Karpas-422 (cell line): ENCODE results near the gene STAC3. TPM values are rescaled to one million over a fixed set of nuclear protein-coding genes. Genes with fewer than 3 reads are reported as not detected.
"Not testable (repeated sequence)": the region's sequence is repeated elsewhere in the genome, so short reads cannot be mapped to it uniquely, and the experiment has no call there.

Experiments
- DNase-seq: peaks from one replicate; pipeline ENCODE4 v3.0.0-alpha.2; 2015
- H2AFZ ChIP-seq: fragments of 200-600 bp; sonication (generic); 2 replicates; pipeline ENCODE4 v1.6.1; 2014; ENCODE audit warnings: antibody characterized with exemption, low read length, mixed read lengths
- H3K27ac ChIP-seq: fragments of 200-600 bp; sonication (generic); 2 replicates; pipeline ENCODE4 v1.5.1; 2014; ENCODE audit warnings: mild to moderate bottlenecking, low read length, moderate library complexity
- H3K27me3 ChIP-seq: fragments of 200-600 bp; sonication (generic); 2 replicates; pipeline ENCODE4 v1.6.1; 2014; ENCODE audit warnings: low read length, mixed read lengths
- H3K36me3 ChIP-seq: fragments of 200-600 bp; sonication (generic); 2 replicates; pipeline ENCODE4 v1.6.1; 2014; ENCODE audit warnings: low read length, mixed read lengths; ENCODE audit not compliant: insufficient read depth
- H3K4me1 ChIP-seq: fragments of 200-600 bp; sonication (generic); 2 replicates; pipeline ENCODE4 v1.6.1; 2014; ENCODE audit warnings: mild to moderate bottlenecking, low read length, mixed read lengths
- H3K4me2 ChIP-seq: fragments of 200-600 bp; sonication (generic); 2 replicates; pipeline ENCODE4 v1.6.1; 2014; ENCODE audit warnings: low read length, low read depth, mild to moderate bottlenecking; ENCODE audit not compliant: poor library complexity, severe bottlenecking
- H3K4me3 ChIP-seq: fragments of 200-600 bp; sonication (generic); 2 replicates; pipeline ENCODE4 v1.5.1; 2014; ENCODE audit warnings: mild to moderate bottlenecking, antibody characterized with exemption, low read length, mixed read lengths
- H3K79me2 ChIP-seq: fragments of 200-600 bp; sonication (generic); 2 replicates; pipeline ENCODE4 v1.6.1; 2014; ENCODE audit warnings: mild to moderate bottlenecking, low read length, mixed read lengths
- H3K9ac ChIP-seq: fragments of 200-600 bp; sonication (generic); 2 replicates; pipeline ENCODE4 v1.6.0; 2014; ENCODE audit warnings: low read length
- H3K9me2 ChIP-seq: fragments of 200-600 bp; sonication (generic), shearing (Covaris generic); replicated peaks from 2 replicates; pipeline ENCODE4 v1.6.0; 2014; ENCODE audit warnings: mild to moderate bottlenecking, low read length, moderate library complexity; ENCODE audit not compliant: insufficient read depth
- H3K9me3 ChIP-seq: fragments of 300-700, 200-600 bp; sonication (generic); 2 replicates; pipeline ENCODE4 v1.6.1; 2014; ENCODE audit warnings: low read length, mixed read lengths
- H4K20me1 ChIP-seq: fragments of 200-600 bp; sonication (generic); 2 replicates; pipeline ENCODE4 v1.6.1; 2014; ENCODE audit warnings: mild to moderate bottlenecking, antibody characterized with exemption, low read length, low read depth; ENCODE audit not compliant: insufficient read depth
- total RNA-seq: library from RNA; depleted of rRNA; stranded (reverse); fragments of >200 nt; shearing (Covaris generic); gene quantifications from 2 replicates; pipeline ENCODE4 v1.2.3, GENCODE V29; 2014; ENCODE audit warnings: low replicate concordance; rRNA removed

Gene STAC3
- 5.9 and 7.8 TPM in 2 replicates for total RNA-seq

- H3K27ac ChIP-seq = no peak within 1 kb of the TSS
- peaks cover 10% of the 10 kb centered on the region for H3K4me1 ChIP-seq
- H3K79me2 ChIP-seq = no peaks in the 10 kb centered on the region
- H3K36me3 ChIP-seq = 0 out of 2 replicates have a peak, but pooled peaks cover 4% of the 10 kb centered on the region
- H4K20me1 ChIP-seq = no peaks in the 10 kb centered on the region
- H3K9me2 ChIP-seq = no peaks in the 10 kb centered on the region
- DNase-seq = no peak
- no peaks in the 10 kb centered on the region for H3K9me3 ChIP-seq
- H3K9ac ChIP-seq = no peak within 1 kb of the TSS
- no peak within 1 kb of the TSS for H3K4me3 ChIP-seq
- H3K4me2 ChIP-seq = no peak within 1 kb of the TSS
- no peak within 1 kb of the TSS for H2AFZ ChIP-seq
- H3K27me3 ChIP-seq = no peaks in the 10 kb centered on the region
Measured at GRCh38 chr12:57250956-57251355, at the start of gene STAC3. STAC3 (minus strand) TSS chr12:57251187; CDS start chr12:57249636, 1,551 bp downstream.

- no peak for DNase-seq
- H3K9ac ChIP-seq = no peak overlapping the region
- H3K79me2 ChIP-seq = no peaks in the 10 kb centered on the region
- no peaks in the 10 kb centered on the region for H3K9me2 ChIP-seq
- peaks cover 19% of the 10 kb centered on the region; the same call in 1 of the 2 replicates for H3K36me3 ChIP-seq
- peaks cover 3% of the 10 kb centered on the region; the same call in 1 of the 2 replicates for H3K4me1 ChIP-seq
- no peak overlapping the region for H2AFZ ChIP-seq
- no peaks in the 10 kb centered on the region for H3K27me3 ChIP-seq
- no peak overlapping the region for H3K4me2 ChIP-seq
- no peak overlapping the region for H3K27ac ChIP-seq
- no peaks in the 10 kb centered on the region for H3K9me3 ChIP-seq
- H3K4me3 ChIP-seq = no peak overlapping the region
- no peaks in the 10 kb centered on the region for H4K20me1 ChIP-seq
Measured at GRCh38 chr12:57299514-57300016, 48.6 kb upstream of the STAC3 start.

DNA sequence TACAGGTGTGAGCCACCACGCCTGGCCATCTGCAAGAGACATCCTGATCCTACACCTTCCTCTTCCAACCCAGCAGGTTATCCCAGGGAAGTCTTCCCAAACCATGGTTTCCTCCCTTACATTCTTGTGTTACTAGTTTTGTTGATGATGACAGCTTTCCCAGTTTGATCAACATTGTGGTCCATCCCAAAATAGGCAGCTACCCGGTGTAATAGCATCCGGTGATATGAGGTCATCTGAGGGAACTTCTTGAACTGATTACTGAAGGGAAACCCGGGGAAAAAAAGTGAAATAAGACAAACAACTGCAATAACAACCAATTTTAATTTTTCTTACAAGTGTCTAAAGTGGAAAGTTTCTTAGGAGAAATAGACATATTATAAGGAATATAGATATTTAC is 45.3 kb upstream of the STAC3 start:
- Histone ChIP-seq H3K4me2 (no peak overlapping the region), H4K20me1 (no peaks in the 10 kb centered on the region), H3K4me1 (peaks cover 27% of the 10 kb centered on the region), H2AFZ (no peak overlapping the region), H3K4me3 (no peak overlapping the region), H3K9me2 (no peaks in the 10 kb centered on the region), H3K36me3 (peaks cover 24% of the 10 kb centered on the region; the same call in 1 of the 2 replicates), H3K9ac (no peak overlapping the region), H3K27ac (no peak overlapping the region), H3K27me3 (no peaks in the 10 kb centered on the region), H3K79me2 (no peaks in the 10 kb centered on the region), H3K9me3 (no peaks in the 10 kb centered on the region)
- DNase-seq = no peak

- H3K4me1 ChIP-seq = peaks cover 34% of the 10 kb centered on the region
- not testable (repeated sequence) for H3K36me3 ChIP-seq, H3K27ac ChIP-seq, H3K4me2 ChIP-seq, H3K9me2 ChIP-seq, H3K9ac ChIP-seq, H3K4me3 ChIP-seq, H3K9me3 ChIP-seq, DNase-seq, H3K79me2 ChIP-seq, H4K20me1 ChIP-seq, H2AFZ ChIP-seq, H3K27me3 ChIP-seq
Measured at GRCh38 chr12:57282073-57282472, 31.1 kb upstream of the STAC3 start.

DNA sequence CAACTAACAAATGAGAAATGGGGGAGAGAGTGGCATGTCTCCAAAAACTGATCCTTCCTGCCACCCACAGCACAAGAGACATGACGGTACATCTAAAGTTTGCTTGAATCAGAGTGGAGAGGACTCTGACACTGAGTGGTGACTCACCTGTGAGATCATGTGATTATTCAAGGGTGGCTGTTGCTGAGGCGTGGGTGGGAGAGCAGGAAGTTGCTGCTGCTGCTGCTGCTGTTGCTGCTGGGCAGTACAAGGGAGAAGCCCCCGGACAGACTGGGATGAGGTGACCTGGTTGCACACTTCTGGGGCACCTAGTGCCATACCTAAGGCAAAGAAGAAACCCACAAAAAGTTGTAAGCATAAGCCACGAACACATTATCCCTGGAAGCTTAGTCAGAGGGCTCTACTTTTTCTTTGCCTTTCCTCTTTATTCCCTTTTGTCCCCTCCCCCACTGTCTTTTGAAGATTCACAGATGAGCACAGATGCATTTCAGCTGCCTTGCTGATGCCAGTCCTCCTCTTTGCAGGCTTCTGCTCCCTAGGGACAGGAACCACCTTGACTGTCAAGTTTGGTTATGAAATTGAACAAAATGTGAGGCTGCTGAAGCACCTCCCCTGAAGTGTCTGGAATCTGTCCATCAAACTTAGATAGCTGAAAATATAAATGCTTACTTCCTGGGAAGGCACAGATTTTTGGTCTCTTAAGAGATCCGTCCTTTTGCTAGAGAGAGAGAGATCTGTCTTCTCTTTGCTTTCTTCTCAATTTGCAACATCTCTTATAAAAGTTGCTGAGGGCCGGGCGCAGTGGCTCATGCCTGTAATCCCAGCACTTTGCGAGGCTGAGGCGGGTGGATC is 29.4 kb upstream of the STAC3 start:
- Histone ChIP-seq H3K9ac (peak overlapping the region; percentile 30), H3K4me1 (peaks cover 34% of the 10 kb centered on the region), H3K4me3 (peak overlapping the region; percentile 29; the same call in 1 of the 2 replicates), H3K9me2 (no peaks in the 10 kb centered on the region), H3K27ac (peak overlapping the region; percentile 83), H3K9me3 (no peaks in the 10 kb centered on the region), H3K27me3 (no peaks in the 10 kb centered on the region), H2AFZ (no peak overlapping the region), H3K4me2 (peak overlapping the region; percentile 60), H3K36me3 (peaks cover 4% of the 10 kb centered on the region; the same call in 1 of the 2 replicates), H4K20me1 (no peaks in the 10 kb centered on the region), H3K79me2 (no peaks in the 10 kb centered on the region)
- peak; percentile 87 for DNase-seq

GRCh38 chr12:57278465-57279381 is 27.7 kb upstream of the STAC3 start:
- Histone ChIP-seq H4K20me1 (no peaks in the 10 kb centered on the region), H3K36me3 (peaks cover 4% of the 10 kb centered on the region; the same call in 1 of the 2 replicates), H3K27ac (peak overlapping the region; percentile 41; the same call in 1 of the 2 replicates), H2AFZ (no peak overlapping the region), H3K4me1 (peaks cover 34% of the 10 kb centered on the region), H3K9me2 (no peaks in the 10 kb centered on the region), H3K9me3 (no peaks in the 10 kb centered on the region), H3K9ac (0 out of 2 replicates have a peak overlapping the region, but pooled peaks have one; percentile 2), H3K79me2 (no peaks in the 10 kb centered on the region), H3K27me3 (no peaks in the 10 kb centered on the region), H3K4me3 (no peak overlapping the region), H3K4me2 (peak overlapping the region; percentile 0)
- no peak for DNase-seq

DNA sequence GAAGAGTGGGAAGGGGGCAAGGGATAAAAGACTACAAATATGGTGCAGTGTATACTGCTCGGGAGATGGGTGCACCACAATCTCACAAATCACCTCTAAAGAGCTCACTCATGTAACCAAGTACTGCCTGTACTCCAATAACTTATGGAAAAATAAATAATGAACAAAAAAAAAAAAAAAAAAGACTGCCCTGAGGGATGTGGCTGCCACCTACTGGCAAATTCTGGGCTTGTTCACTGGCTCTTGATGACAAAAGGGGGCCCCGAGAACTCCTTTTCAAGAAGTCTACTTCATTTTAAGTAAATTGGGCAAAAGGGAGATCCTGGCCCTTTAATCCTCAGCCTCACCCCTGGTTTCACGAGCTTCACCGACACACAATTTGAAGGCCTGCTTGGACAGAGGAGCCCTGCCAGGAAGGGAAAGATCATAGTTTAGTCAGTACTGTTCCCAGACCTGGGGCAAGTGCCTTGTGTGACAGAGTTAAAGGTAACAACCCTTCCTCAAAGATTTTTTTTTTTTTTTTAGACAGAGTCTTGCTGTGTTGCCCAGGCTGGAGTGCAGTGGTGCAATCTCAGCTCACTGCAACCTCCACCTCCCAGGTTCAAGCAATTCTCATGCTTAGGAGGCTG is 26.1 kb upstream of the STAC3 start:
- Histone ChIP-seq H3K9me2 (no peaks in the 10 kb centered on the region), H4K20me1 (no peaks in the 10 kb centered on the region), H3K27ac (no peak overlapping the region), H3K4me3 (no peak overlapping the region), H3K4me2 (no peak overlapping the region), H3K9ac (no peak overlapping the region), H3K9me3 (no peaks in the 10 kb centered on the region), H2AFZ (no peak overlapping the region), H3K27me3 (no peaks in the 10 kb centered on the region), H3K36me3 (peaks cover 4% of the 10 kb centered on the region; the same call in 1 of the 2 replicates), H3K4me1 (peaks cover 34% of the 10 kb centered on the region), H3K79me2 (no peaks in the 10 kb centered on the region)
- DNase-seq = peak; percentile 79
